PC-9 (cell line): Measurements from ENCODE around the gene RYR1.

Experiments used
- EZH2 ChIP-seq: fragments of 200-600 bp; sonication (generic); IDR thresholded peaks from 2 replicates; pipeline ENCODE4 v1.8.0; 2017; ENCODE audit warnings: antibody characterized with exemption, low read depth
- TF ChIP-seq, protein P1 (sequence below): fragments of 200-600 bp; sonication (generic); conservative IDR thresholded peaks from 2 replicates; pipeline ENCODE4 v1.6.1; 2017; ENCODE audit warnings: mixed run types, antibody characterized with exemption, mild to moderate bottlenecking, moderate library complexity

DNA sequence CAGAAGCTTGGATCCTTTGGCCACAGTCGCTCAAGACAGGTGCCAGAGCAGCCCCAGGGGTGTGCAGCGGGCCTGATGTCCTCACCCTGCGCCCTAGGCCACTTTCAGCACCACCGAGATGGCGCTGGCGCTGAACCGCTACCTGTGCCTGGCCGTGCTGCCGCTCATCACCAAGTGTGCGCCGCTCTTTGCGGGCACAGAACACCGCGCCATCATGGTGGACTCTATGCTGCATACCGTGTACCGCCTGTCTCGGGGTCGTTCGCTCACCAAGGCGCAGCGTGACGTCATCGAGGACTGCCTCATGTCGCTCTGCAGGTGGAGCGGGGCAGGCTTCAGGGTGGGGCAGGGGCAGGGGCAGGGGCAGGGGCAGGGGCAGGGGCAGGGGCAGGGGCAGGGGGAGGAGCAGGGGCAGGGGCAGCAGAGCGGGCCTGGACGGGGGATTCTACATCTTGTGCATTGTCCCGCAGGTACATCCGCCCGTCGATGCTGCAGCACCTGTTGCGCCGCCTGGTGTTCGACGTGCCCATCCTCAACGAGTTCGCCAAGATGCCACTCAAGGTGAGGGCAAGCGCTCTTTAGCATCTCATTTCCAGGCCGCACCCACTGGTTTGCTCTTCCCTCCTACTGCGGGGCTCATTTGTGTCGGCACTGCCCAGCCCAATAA, 69.1 kb downstream of the RYR1 start:
- TF ChIP-seq, protein P1, sequence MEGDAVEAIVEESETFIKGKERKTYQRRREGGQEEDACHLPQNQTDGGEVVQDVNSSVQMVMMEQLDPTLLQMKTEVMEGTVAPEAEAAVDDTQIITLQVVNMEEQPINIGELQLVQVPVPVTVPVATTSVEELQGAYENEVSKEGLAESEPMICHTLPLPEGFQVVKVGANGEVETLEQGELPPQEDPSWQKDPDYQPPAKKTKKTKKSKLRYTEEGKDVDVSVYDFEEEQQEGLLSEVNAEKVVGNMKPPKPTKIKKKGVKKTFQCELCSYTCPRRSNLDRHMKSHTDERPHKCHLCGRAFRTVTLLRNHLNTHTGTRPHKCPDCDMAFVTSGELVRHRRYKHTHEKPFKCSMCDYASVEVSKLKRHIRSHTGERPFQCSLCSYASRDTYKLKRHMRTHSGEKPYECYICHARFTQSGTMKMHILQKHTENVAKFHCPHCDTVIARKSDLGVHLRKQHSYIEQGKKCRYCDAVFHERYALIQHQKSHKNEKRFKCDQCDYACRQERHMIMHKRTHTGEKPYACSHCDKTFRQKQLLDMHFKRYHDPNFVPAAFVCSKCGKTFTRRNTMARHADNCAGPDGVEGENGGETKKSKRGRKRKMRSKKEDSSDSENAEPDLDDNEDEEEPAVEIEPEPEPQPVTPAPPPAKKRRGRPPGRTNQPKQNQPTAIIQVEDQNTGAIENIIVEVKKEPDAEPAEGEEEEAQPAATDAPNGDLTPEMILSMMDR = no peak
- no peak for TF ChIP-seq EZH2
